Measurements from ENCODE around the gene NCKAP5. TPM values are rescaled to one million over a fixed set of nuclear protein-coding genes. Genes with fewer than 3 reads are reported as not detected.

The NCKAP5 gene
- polyA plus RNA-seq, 1 experiment, result 16.6 TPM

- CTCF ChIA-PET, result interaction anchor here (1.0 kb wide), 1 partner anchor 38 kb away, joined by 3 read pairs; no protein-coding TSS in a partner anchor
- POLR2A ChIA-PET, result no interaction called here
- Histone ChIP-seq H3K27me3 (ENCODE audit: control insufficient read depth, insufficient read depth, low read length) (no peaks in the 10 kb centered on the region), H3K4me3 (ENCODE audit: low read depth, low read length) (no peak overlapping the region), H3K27ac (ENCODE audit: low read depth, low read length) (no peak overlapping the region), H3K9me3 (ENCODE audit: control insufficient read depth, insufficient read depth, low read length) (no peaks in the 10 kb centered on the region)
- no peak for DNase-seq (ENCODE audit: low read depth, low spot score)
- no peak for TF ChIP-seq CTCF (IDR thresholded peaks at IDR 0.05; ENCODE audit: low read depth, low read length)
These were observed 320.6 kb downstream of the NCKAP5 start for GRCh38 chr2:133247631-133248030.

GRCh38 chr2:133241224-133241571, 327.1 kb downstream of the NCKAP5 start:
- POLR2A ChIA-PET, result interaction anchor here (0.8 to 1.2 kb wide), 5 partner anchors 9 to 327 kb away, joined by 3 to 6 read pairs (median 4); partner anchors contain the start of gene NCKAP5
- DNase-seq (ENCODE audit: low read depth, low spot score), result peak; percentile 80
- Histone ChIP-seq H3K9me3 (ENCODE audit: control insufficient read depth, insufficient read depth, low read length) (no peaks in the 10 kb centered on the region), H3K27me3 (ENCODE audit: control insufficient read depth, insufficient read depth, low read length) (no peaks in the 10 kb centered on the region), H3K4me3 (ENCODE audit: low read depth, low read length) (peak overlapping the region; percentile 41), H3K27ac (ENCODE audit: low read depth, low read length) (peak overlapping the region; percentile 79)
- CTCF ChIA-PET, result interaction anchor here (0.7 to 1.0 kb wide), 2 partner anchors 14 to 603 kb away, joined by 3 read pairs; no protein-coding TSS in a partner anchor
- no peak for TF ChIP-seq CTCF (IDR thresholded peaks at IDR 0.05; ENCODE audit: low read depth, low read length)

- H3K27ac ChIP-seq (ENCODE audit: low read depth, low read length), result peak overlapping the region; percentile 89
- H3K4me3 ChIP-seq (ENCODE audit: low read depth, low read length), result peak overlapping the region; percentile 41
- POLR2A ChIA-PET, result interaction anchor here (0.8 to 1.2 kb wide), 5 partner anchors 9 to 328 kb away, joined by 3 to 6 read pairs (median 4); partner anchors contain the start of gene NCKAP5
- H3K9me3 ChIP-seq (ENCODE audit: control insufficient read depth, insufficient read depth, low read length), result no peaks in the 10 kb centered on the region
- H3K27me3 ChIP-seq (ENCODE audit: control insufficient read depth, insufficient read depth, low read length), result no peaks in the 10 kb centered on the region
- CTCF ChIA-PET, result interaction anchor here (0.7 to 1.5 kb wide), 2 partner anchors 321 to 604 kb away, joined by 3 to 4 read pairs; no protein-coding TSS in a partner anchor
- TF ChIP-seq CTCF (IDR thresholded peaks at IDR 0.05; ENCODE audit: low read depth, low read length), result no peak
- no peak for DNase-seq (ENCODE audit: low read depth, low spot score)
These were observed 327.6 kb downstream of the NCKAP5 start for GRCh38 chr2:133240491-133241223.

GRCh38 chr2:133235968-133236367, 332.3 kb downstream of the NCKAP5 start:
- Histone ChIP-seq H3K4me3 (ENCODE audit: low read depth, low read length) (no peak overlapping the region), H3K9me3 (ENCODE audit: control insufficient read depth, insufficient read depth, low read length) (no peaks in the 10 kb centered on the region), H3K27ac (ENCODE audit: low read depth, low read length) (no peak overlapping the region), H3K27me3 (ENCODE audit: control insufficient read depth, insufficient read depth, low read length) (no peaks in the 10 kb centered on the region)
- DNase-seq (ENCODE audit: low read depth, low spot score), result peak; percentile 24
- no peak for TF ChIP-seq CTCF (IDR thresholded peaks at IDR 0.05; ENCODE audit: low read depth, low read length)
- ChIA-PET CTCF (interaction anchor here (0.6 to 1.1 kb wide), 5 partner anchors 10 to 887 kb away, joined by 3 to 6 read pairs (median 4); no protein-coding TSS in a partner anchor), POLR2A (interaction anchor here (0.6 to 1.0 kb wide), 6 partner anchors 17 to 585 kb away, joined by 3 to 12 read pairs (median 4); no protein-coding TSS in a partner anchor)

GRCh38 chr2:133232556-133232955, 335.7 kb downstream of the NCKAP5 start:
- CTCF ChIA-PET, result no interaction called here
- no peak for TF ChIP-seq CTCF (IDR thresholded peaks at IDR 0.05; ENCODE audit: low read depth, low read length)
- DNase-seq (ENCODE audit: low read depth, low spot score), result no peak
- H3K9me3 ChIP-seq (ENCODE audit: control insufficient read depth, insufficient read depth, low read length), result no peaks in the 10 kb centered on the region
- no peak overlapping the region for H3K4me3 ChIP-seq (ENCODE audit: low read depth, low read length)
- no peak overlapping the region for H3K27ac ChIP-seq (ENCODE audit: low read depth, low read length)
- no peaks in the 10 kb centered on the region for H3K27me3 ChIP-seq (ENCODE audit: control insufficient read depth, insufficient read depth, low read length)
- POLR2A ChIA-PET, result interaction anchor here (0.5 to 0.9 kb wide), 2 partner anchors 9 to 58 kb away, joined by 4 to 9 read pairs; no protein-coding TSS in a partner anchor

All from AG04450 (cell line).